Measurements from ENCODE around the gene MAP2K3.

MAP2K3 gene

GRCh38 chr17:21253646-21254441 lies 30.7 kb upstream of the MAP2K3 start:
- H3K9me3 ChIP-seq (ENCODE audit: control insufficient read depth in 1 of 2, low read length in 2 of 2), result no peaks in the 10 kb centered on the region
- peak overlapping the region; percentile 2 to 40 for H3K9ac ChIP-seq (ENCODE audit: low read depth in 1 of 2, low read length in 2 of 2)
- no peaks in the 10 kb centered on the region for H3K36me3 ChIP-seq (ENCODE audit: control insufficient read depth in 1 of 2, insufficient read depth in 2 of 2, low read length in 2 of 2)
- no peak overlapping the region for H3K27ac ChIP-seq (ENCODE audit: low read depth, low read length)
- peak overlapping the region; percentile 61 to 63 for H3K4me3 ChIP-seq (ENCODE audit: low read depth in 1 of 2, low read length in 2 of 2)
- peaks cover 9 to 17% of the 10 kb centered on the region in 2 donors for H3K4me1 ChIP-seq (ENCODE audit: control insufficient read depth in 1 of 2, insufficient read depth in 2 of 2, low read length in 2 of 2)
- no peaks in the 10 kb centered on the region for H3K27me3 ChIP-seq (ENCODE audit: control insufficient read depth in 1 of 2, insufficient read depth in 2 of 2, low read length in 2 of 2)

DNA sequence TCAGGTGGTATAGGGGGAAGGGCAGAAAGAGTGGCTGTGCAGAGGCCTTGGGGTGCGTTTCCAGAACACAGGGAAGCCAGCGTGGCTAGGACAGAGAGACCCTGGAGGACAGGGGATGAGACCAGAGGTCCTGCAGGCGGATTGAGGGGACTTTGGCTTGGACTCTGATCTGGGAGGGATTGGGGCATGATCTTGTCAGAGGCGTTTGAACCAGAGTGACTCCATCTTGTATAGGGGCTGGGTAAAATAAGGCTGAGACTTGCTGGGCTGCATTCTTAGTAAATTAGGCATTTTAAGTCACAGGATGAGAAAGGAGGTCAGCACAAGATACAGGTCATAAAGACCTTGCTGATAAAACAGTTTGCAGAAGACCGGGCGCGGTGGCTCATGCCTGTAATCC lies 25.9 kb upstream of the MAP2K3 start:
- Histone ChIP-seq H3K4me3 (ENCODE audit: low read depth in 1 of 2, low read length in 2 of 2) (no peak overlapping the region), H3K27ac (ENCODE audit: low read depth, low read length) (no peak overlapping the region), H3K36me3 (ENCODE audit: control insufficient read depth in 1 of 2, insufficient read depth in 2 of 2, low read length in 2 of 2) (no peaks in the 10 kb centered on the region), H3K9ac (ENCODE audit: low read depth in 1 of 2, low read length in 2 of 2) (no peak overlapping the region), H3K27me3 (ENCODE audit: control insufficient read depth in 1 of 2, insufficient read depth in 2 of 2, low read length in 2 of 2) (no peaks in the 10 kb centered on the region), H3K9me3 (ENCODE audit: control insufficient read depth in 1 of 2, low read length in 2 of 2) (no peaks in the 10 kb centered on the region), H3K4me1 (ENCODE audit: control insufficient read depth in 1 of 2, insufficient read depth in 2 of 2, low read length in 2 of 2) (peaks cover 4 to 5% of the 10 kb centered on the region in 2 donors)

DNA sequence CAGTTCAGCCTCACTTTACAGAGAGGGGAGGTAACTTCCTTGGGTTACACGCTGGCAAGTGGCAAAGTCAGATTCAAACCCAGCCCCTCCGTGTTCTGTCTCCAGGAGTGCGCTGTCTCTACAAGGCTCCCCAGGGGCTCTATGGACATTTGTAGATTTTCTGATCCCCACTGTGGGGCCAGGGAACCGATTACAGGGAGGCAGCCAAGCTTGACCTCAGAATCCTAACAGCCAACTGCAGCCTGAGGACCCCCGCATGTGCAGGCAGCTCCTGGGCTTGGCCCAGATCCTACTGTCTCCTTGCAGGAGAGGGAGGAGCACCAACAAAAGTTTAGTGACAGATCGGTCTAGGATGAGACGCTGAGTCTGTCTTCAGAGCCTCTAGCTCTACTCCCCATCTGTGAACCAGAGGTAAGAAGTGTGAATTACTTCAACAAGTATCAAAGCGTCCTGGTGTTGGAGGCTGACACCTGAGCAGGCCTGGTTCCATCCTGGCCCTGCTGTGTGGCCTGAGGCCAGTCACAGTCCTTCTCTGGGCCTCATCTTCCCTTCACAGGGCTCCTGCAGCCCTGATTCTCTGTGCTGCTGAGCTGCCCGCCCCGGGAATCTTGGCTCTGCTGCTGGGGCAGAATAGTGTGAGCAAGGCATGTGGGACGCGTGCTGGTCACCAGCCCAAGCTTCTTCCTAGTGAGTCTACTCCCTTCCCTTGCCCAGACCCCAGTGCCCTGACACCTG lies 22.1 kb upstream of the MAP2K3 start:
- Histone ChIP-seq H3K4me3 (ENCODE audit: low read depth in 1 of 2, low read length in 2 of 2) (no peak overlapping the region), H3K27ac (ENCODE audit: low read depth, low read length) (no peak overlapping the region), H3K9ac (ENCODE audit: low read depth in 1 of 2, low read length in 2 of 2) (no peak overlapping the region), H3K36me3 (ENCODE audit: control insufficient read depth in 1 of 2, insufficient read depth in 2 of 2, low read length in 2 of 2) (no peaks in the 10 kb centered on the region), H3K9me3 (ENCODE audit: control insufficient read depth in 1 of 2, low read length in 2 of 2) (no peaks in the 10 kb centered on the region), H3K27me3 (ENCODE audit: control insufficient read depth in 1 of 2, insufficient read depth in 2 of 2, low read length in 2 of 2) (no peaks in the 10 kb centered on the region), H3K4me1 (ENCODE audit: control insufficient read depth in 1 of 2, insufficient read depth in 2 of 2, low read length in 2 of 2) (no peaks in the 10 kb centered on the region)

- Histone ChIP-seq H3K4me3 (ENCODE audit: low read depth in 1 of 2, low read length in 2 of 2) (no peak overlapping the region), H3K9me3 (ENCODE audit: control insufficient read depth in 1 of 2, low read length in 2 of 2) (no peaks in the 10 kb centered on the region), H3K4me1 (ENCODE audit: control insufficient read depth in 1 of 2, insufficient read depth in 2 of 2, low read length in 2 of 2) (no peaks in the 10 kb centered on the region), H3K27me3 (ENCODE audit: control insufficient read depth in 1 of 2, insufficient read depth in 2 of 2, low read length in 2 of 2) (no peaks in the 10 kb centered on the region), H3K9ac (ENCODE audit: low read depth in 1 of 2, low read length in 2 of 2) (no peak overlapping the region), H3K27ac (ENCODE audit: low read depth, low read length) (no peak overlapping the region), H3K36me3 (ENCODE audit: control insufficient read depth in 1 of 2, insufficient read depth in 2 of 2, low read length in 2 of 2) (no peaks in the 10 kb centered on the region)
Measured at GRCh38 chr17:21263376-21263775, 21.1 kb upstream of the MAP2K3 start.

DNA sequence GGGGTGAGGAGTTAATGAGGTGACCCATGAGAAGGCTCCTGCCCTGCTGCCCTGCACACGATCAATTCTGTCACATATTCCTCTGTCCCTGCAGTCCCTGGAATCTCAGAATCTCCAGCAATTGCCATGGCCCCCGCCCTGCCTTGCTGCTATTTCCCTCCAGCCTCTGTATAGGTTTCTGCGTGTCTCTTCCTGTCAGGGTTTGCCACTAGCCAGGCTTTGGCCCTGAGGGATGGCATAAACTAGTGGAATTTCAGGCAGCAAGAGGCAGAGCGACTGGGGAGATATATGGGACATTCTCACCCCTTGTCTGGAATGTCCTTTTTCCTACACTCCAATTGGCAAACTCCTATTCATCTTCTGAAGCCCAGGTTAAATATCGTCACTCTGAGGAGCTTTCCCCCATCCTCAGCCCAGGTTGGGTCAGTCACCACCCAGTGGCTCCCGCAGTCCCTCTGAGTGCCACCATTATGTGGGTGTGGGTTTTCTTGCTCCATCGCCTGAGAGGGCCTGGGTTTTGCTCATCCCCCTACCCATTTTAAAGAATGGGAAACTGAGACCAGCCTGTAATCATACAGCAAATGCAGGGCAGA lies 15.8 kb upstream of the MAP2K3 start:
- Histone ChIP-seq H3K27ac (ENCODE audit: low read depth, low read length) (no peak overlapping the region), H3K36me3 (ENCODE audit: control insufficient read depth in 1 of 2, insufficient read depth in 2 of 2, low read length in 2 of 2) (no peaks in the 10 kb centered on the region), H3K27me3 (ENCODE audit: control insufficient read depth in 1 of 2, insufficient read depth in 2 of 2, low read length in 2 of 2) (no peaks in the 10 kb centered on the region), H3K9ac (ENCODE audit: low read depth in 1 of 2, low read length in 2 of 2) (no peak overlapping the region), H3K4me1 (ENCODE audit: control insufficient read depth in 1 of 2, insufficient read depth in 2 of 2, low read length in 2 of 2) (peaks cover 9 to 13% of the 10 kb centered on the region in 2 donors), H3K4me3 (ENCODE audit: low read depth in 1 of 2, low read length in 2 of 2) (no peak overlapping the region), H3K9me3 (ENCODE audit: control insufficient read depth in 1 of 2, low read length in 2 of 2) (no peaks in the 10 kb centered on the region)

GRCh38 chr17:21269394-21269793 lies 15.1 kb upstream of the MAP2K3 start:
- peaks cover 12 to 16% of the 10 kb centered on the region in 2 donors for H3K4me1 ChIP-seq (ENCODE audit: control insufficient read depth in 1 of 2, insufficient read depth in 2 of 2, low read length in 2 of 2)
- H3K27ac ChIP-seq (ENCODE audit: low read depth, low read length), result no peak overlapping the region
- H3K4me3 ChIP-seq (ENCODE audit: low read depth in 1 of 2, low read length in 2 of 2), result no peak overlapping the region
- no peaks in the 10 kb centered on the region for H3K36me3 ChIP-seq (ENCODE audit: control insufficient read depth in 1 of 2, insufficient read depth in 2 of 2, low read length in 2 of 2)
- no peaks in the 10 kb centered on the region for H3K27me3 ChIP-seq (ENCODE audit: control insufficient read depth in 1 of 2, insufficient read depth in 2 of 2, low read length in 2 of 2)
- no peak overlapping the region for H3K9ac ChIP-seq (ENCODE audit: low read depth in 1 of 2, low read length in 2 of 2)
- no peaks in the 10 kb centered on the region for H3K9me3 ChIP-seq (ENCODE audit: control insufficient read depth in 1 of 2, low read length in 2 of 2)

DNA sequence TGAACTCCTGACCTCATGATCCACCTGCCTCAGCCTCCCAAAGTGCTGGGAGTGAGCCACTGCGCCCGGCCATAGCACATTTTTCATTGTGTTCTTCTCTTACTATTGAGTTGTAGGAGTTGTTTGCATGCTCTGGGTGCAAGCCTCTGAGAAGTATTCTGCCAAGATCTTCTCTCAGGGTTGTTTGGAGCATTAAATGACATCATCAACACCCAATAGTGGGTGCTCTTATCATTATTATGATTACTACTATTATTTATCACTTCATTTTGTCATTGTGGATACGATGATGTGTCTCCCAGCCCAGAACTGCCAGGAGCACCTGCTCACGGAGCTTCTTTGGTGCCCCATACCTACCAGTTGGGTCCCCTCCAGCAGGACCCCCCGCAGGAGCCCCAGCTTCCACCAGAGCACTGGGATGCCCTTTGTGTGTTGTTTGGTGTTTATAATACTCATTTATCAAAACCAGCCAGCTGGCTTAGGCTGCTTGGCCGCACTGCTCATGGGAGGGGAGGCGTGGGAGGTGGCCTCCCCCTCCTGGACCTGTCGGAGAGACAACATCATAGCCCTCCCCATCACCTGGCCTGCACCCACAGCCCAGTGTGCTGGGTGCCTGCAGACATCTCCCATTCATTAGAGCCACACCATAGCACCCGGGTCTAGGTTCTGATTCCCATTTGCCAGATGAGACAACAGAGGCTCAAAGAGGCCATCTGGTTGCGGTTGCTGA lies 12.9 kb upstream of the MAP2K3 start:
- peaks cover 22 to 29% of the 10 kb centered on the region in 2 donors for H3K4me1 ChIP-seq (ENCODE audit: control insufficient read depth in 1 of 2, insufficient read depth in 2 of 2, low read length in 2 of 2)
- H3K9ac ChIP-seq (ENCODE audit: low read depth in 1 of 2, low read length in 2 of 2), result no peak overlapping the region
- no peak overlapping the region for H3K4me3 ChIP-seq (ENCODE audit: low read depth in 1 of 2, low read length in 2 of 2)
- H3K36me3 ChIP-seq (ENCODE audit: control insufficient read depth in 1 of 2, insufficient read depth in 2 of 2, low read length in 2 of 2), result no peaks in the 10 kb centered on the region
- H3K27ac ChIP-seq (ENCODE audit: low read depth, low read length), result no peak overlapping the region
- no peaks in the 10 kb centered on the region for H3K9me3 ChIP-seq (ENCODE audit: control insufficient read depth in 1 of 2, low read length in 2 of 2)
- no peaks in the 10 kb centered on the region for H3K27me3 ChIP-seq (ENCODE audit: control insufficient read depth in 1 of 2, insufficient read depth in 2 of 2, low read length in 2 of 2)

- Histone ChIP-seq H3K36me3 (ENCODE audit: control insufficient read depth in 1 of 2, insufficient read depth in 2 of 2, low read length in 2 of 2) (no peaks in the 10 kb centered on the region), H3K4me3 (ENCODE audit: low read depth in 1 of 2, low read length in 2 of 2) (no peak overlapping the region), H3K4me1 (ENCODE audit: control insufficient read depth in 1 of 2, insufficient read depth in 2 of 2, low read length in 2 of 2) (peaks cover 22 to 29% of the 10 kb centered on the region in 2 donors), H3K27me3 (ENCODE audit: control insufficient read depth in 1 of 2, insufficient read depth in 2 of 2, low read length in 2 of 2) (no peaks in the 10 kb centered on the region), H3K27ac (ENCODE audit: low read depth, low read length) (no peak overlapping the region), H3K9me3 (ENCODE audit: control insufficient read depth in 1 of 2, low read length in 2 of 2) (no peaks in the 10 kb centered on the region), H3K9ac (ENCODE audit: low read depth in 1 of 2, low read length in 2 of 2) (no peak overlapping the region)
Measured at GRCh38 chr17:21272250-21272649, 12.3 kb upstream of the MAP2K3 start.

- H3K36me3 ChIP-seq (ENCODE audit: control insufficient read depth in 1 of 2, insufficient read depth in 2 of 2, low read length in 2 of 2), result no peaks in the 10 kb centered on the region
- no peak overlapping the region for H3K27ac ChIP-seq (ENCODE audit: low read depth, low read length)
- H3K9me3 ChIP-seq (ENCODE audit: control insufficient read depth in 1 of 2, low read length in 2 of 2), result no peaks in the 10 kb centered on the region
- H3K27me3 ChIP-seq (ENCODE audit: control insufficient read depth in 1 of 2, insufficient read depth in 2 of 2, low read length in 2 of 2), result no peaks in the 10 kb centered on the region
- H3K9ac ChIP-seq (ENCODE audit: low read depth in 1 of 2, low read length in 2 of 2), result no peak overlapping the region
- H3K4me3 ChIP-seq (ENCODE audit: low read depth in 1 of 2, low read length in 2 of 2), result no peak overlapping the region
- H3K4me1 ChIP-seq (ENCODE audit: control insufficient read depth in 1 of 2, insufficient read depth in 2 of 2, low read length in 2 of 2), result peaks cover 23 to 30% of the 10 kb centered on the region in 2 donors
Measured at GRCh38 chr17:21272881-21273792, 11.4 kb upstream of the MAP2K3 start.
